ENCODE results near the gene PGM2L1.
"Not testable (repeated sequence)": the region's sequence is repeated elsewhere in the genome, so short reads cannot be mapped to it uniquely, and the experiment has no call there.

The PGM2L1 gene

GRCh38 chr11:74333193-74333592 is 65.0 kb downstream of the PGM2L1 start:
- DNase-seq (ENCODE audit: low spot score): no peak

GRCh38 chr11:74332291-74332690 is 65.9 kb downstream of the PGM2L1 start:
- no peak for DNase-seq (ENCODE audit: low spot score)

- DNase-seq (ENCODE audit: low spot score): not testable (repeated sequence)
These were observed 67.2 kb downstream of the PGM2L1 start for GRCh38 chr11:74331000-74331399.

GRCh38 chr11:74330075-74330858 is 68.0 kb downstream of the PGM2L1 start:
- DNase-seq (ENCODE audit: low spot score): peak; percentile 43

GRCh38 chr11:74327076-74327475 is 71.2 kb downstream of the PGM2L1 start:
- no peak for DNase-seq (ENCODE audit: low spot score)

GRCh38 chr11:74326665-74327064 is 71.6 kb downstream of the PGM2L1 start:
- no peak for DNase-seq (ENCODE audit: low spot score)

- peak; percentile 49 for DNase-seq (ENCODE audit: low spot score)
These were observed 72.3 kb downstream of the PGM2L1 start for GRCh38 chr11:74325649-74326645.

GRCh38 chr11:74322667-74323066 is 75.6 kb downstream of the PGM2L1 start:
- no peak for DNase-seq (ENCODE audit: low spot score)

GRCh38 chr11:74321487-74322188 is 76.6 kb downstream of the PGM2L1 start:
- DNase-seq (ENCODE audit: low spot score): peak; percentile 37

GRCh38 chr11:74320538-74320937 is 77.7 kb downstream of the PGM2L1 start:
- DNase-seq (ENCODE audit: low spot score): no peak

- peak; percentile 54 for DNase-seq (ENCODE audit: low spot score)
These were observed 79.0 kb downstream of the PGM2L1 start for GRCh38 chr11:74319139-74319816.

GRCh38 chr11:74318241-74318932 is 79.8 kb downstream of the PGM2L1 start:
- DNase-seq (ENCODE audit: low spot score): no peak

GRCh38 chr11:74316772-74317505 is 81.3 kb downstream of the PGM2L1 start:
- no peak for DNase-seq (ENCODE audit: low spot score)

- DNase-seq (ENCODE audit: low spot score): no peak
These were observed 85.9 kb downstream of the PGM2L1 start for GRCh38 chr11:74312326-74312725.

GRCh38 chr11:74311352-74311926 is 86.8 kb downstream of the PGM2L1 start, which contains the start of gene P4HA3:
Gene P4HA3 (minus strand): TSS chr11:74311640. CDS start chr11:74311611, 29 bp downstream.
- no peak for DNase-seq (ENCODE audit: low spot score)

- DNase-seq (ENCODE audit: low spot score): no peak
These were observed 87.4 kb downstream of the PGM2L1 start for GRCh38 chr11:74310857-74311256.

GRCh38 chr11:74307434-74307833 is 90.8 kb downstream of the PGM2L1 start:
- no peak for DNase-seq (ENCODE audit: low spot score)

GRCh38 chr11:74306435-74307175 is 91.6 kb downstream of the PGM2L1 start:
- no peak for DNase-seq (ENCODE audit: low spot score)

- DNase-seq (ENCODE audit: low spot score): no peak
These were observed 99.2 kb downstream of the PGM2L1 start for GRCh38 chr11:74299015-74299414.

All from hepatic stellate cell (primary cell).